Measurements from ENCODE around the gene SLC25A53.

DNA sequence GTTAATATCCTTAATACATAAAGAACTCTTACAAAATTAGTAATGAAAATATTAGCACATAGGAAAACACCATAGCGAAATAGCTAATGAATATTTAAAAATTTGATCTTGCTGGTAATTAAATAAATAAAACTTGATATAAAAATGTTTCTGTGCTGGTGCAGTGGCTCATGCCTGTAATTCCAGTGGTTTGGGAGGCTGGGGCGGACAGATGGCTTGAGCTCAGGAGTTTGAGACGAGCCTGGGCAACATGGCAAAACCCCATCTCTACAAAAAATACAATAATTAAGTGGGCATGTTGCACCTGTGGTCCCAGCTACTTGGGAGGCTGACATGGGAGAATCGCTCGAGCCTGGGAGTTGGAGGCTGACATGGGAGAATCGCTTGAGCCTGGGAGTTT lies 17.0 kb upstream of the SLC25A53 start:
- TF ChIP-seq, protein P1, sequence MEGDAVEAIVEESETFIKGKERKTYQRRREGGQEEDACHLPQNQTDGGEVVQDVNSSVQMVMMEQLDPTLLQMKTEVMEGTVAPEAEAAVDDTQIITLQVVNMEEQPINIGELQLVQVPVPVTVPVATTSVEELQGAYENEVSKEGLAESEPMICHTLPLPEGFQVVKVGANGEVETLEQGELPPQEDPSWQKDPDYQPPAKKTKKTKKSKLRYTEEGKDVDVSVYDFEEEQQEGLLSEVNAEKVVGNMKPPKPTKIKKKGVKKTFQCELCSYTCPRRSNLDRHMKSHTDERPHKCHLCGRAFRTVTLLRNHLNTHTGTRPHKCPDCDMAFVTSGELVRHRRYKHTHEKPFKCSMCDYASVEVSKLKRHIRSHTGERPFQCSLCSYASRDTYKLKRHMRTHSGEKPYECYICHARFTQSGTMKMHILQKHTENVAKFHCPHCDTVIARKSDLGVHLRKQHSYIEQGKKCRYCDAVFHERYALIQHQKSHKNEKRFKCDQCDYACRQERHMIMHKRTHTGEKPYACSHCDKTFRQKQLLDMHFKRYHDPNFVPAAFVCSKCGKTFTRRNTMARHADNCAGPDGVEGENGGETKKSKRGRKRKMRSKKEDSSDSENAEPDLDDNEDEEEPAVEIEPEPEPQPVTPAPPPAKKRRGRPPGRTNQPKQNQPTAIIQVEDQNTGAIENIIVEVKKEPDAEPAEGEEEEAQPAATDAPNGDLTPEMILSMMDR (optimal IDR thresholded peaks at IDR 0.05 in 1 of 3, IDR thresholded peaks at IDR 0.05 in 1 of 3, conservative IDR thresholded peaks at IDR 0.05 in 1 of 3; ENCODE audit: extremely low read depth in 1 of 3, insufficient read depth in 2 of 3, low read length in 3 of 3), result no peak
- TF ChIP-seq EZH2 (IDR thresholded peaks at IDR 0.05; ENCODE audit: low read length), result no peak

Data from keratinocyte (primary cell).